HG03097 (cell line): ENCODE data around the gene TAPBPL.

Experiments used
- ATAC-seq: cut with Tn5 transposase; IDR thresholded peaks from one replicate; pipeline ENCODE4 v1.9.1; 2021; ENCODE audit not compliant: unreplicated experiment, low FRiP score

TAPBPL gene

GRCh38 chr12:6435961-6436715, 15.7 kb upstream of the TAPBPL start:
- no peak for ATAC-seq

DNA sequence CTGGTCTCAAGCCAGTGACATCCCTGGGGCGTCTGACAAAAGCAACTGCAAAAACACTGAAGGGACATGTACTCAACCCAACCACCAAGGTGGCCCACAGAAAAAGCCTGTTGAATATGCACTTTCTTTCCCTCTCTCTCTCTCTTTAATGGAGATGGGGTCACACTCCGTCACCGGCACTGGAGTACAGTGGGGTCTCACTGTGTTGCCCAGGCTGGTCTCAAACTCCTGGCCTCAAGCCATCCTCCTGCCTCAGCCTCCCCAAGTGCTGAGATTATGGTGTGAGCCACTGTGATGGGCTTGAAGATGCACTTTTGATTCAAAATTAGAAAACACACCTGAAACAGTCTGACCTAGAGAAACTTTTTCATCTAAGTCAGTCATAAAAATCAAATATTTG, 14.3 kb upstream of the TAPBPL start:
- ATAC-seq = no peak

DNA sequence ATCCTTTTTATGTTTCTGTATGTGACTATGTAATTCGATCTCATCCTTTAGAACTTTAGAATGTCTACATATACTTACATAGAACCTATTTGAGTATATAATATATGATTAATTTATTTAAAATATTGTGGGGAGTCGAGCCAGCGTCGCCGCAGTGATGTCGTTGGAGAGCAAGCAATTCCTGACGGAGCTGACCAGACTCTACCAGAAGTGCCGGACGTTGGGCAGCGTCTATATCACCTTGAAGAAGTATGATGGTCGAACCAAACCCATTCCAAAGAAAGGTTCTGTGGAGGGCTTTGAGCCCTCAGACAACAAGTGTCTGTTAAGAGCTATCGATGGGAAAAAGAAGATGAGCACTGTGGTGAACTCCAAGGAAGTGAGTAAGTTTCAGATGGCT, 13.5 kb upstream of the TAPBPL start:
- ATAC-seq = no peak

DNA sequence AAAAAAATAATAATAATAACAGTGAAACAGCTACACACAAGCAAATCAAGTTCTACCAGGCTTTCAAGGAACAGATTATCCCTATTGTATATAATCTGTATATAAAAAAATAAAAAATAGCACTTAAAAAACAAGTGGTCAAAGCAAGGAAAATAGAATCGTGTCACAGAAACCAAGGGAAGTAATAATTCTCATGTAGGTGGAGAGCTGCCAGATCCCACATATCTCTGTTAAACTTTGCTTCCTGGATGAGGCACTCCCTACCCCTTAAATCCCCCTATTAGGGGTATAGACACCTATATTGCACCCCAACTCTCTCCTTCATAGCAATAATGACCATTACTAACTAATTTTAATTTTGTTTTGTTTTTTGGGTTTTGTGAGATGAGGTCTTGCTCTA, 11.5 kb upstream of the TAPBPL start:
- no peak for ATAC-seq

DNA sequence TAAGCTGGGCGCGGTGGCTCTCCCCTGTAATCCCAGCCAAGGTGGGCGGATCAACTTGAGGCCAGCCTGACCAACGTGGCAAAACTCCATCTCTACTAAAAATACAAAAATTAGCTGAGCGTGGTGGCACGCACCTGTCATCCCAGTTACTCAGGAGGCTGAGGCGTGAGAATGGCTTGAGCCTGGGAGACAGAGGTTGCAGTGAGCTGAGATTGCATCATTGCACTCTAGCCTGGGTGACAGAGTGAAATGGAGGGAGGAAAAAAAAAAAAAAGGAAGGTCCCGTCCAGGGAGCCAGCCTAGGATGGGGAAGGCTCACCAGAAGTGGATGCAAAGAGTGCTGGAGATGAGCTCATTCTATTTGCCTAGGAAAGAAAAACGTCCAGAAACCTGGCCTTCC, 9.0 kb upstream of the TAPBPL start:
- ATAC-seq = no peak

DNA sequence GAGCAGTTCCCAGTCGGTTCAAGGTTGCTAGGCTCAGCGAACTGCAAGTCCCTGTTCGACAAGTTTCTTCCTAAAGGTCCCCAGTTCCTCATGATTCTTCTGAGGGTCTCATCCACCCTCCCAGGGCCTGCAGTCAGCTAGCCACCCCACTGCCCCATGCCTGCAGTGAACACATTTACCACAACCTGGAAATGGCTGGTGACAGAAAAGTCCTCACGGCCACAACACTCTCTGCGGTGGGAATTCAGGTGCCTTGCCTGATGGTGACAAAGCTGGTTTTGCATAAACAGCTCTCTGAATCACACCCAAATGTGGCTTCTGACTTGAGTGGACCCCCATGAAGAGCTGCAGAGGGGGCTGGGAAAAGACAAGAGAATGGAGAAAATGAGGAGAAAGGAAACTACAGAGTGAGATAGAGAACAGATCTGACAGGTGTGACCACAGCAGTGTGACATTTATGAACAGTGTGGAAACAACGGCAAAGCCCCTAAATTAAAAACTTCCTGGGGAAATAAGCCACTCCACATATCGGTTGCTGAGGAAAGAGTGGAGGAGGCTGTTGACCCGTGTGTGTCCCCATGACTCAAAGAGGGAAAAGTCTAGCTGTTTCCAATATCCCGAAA, 8.4 kb upstream of the TAPBPL start:
- no peak for ATAC-seq

GRCh38 chr12:6444031-6444430, 7.8 kb upstream of the TAPBPL start:
- ATAC-seq = no peak

DNA sequence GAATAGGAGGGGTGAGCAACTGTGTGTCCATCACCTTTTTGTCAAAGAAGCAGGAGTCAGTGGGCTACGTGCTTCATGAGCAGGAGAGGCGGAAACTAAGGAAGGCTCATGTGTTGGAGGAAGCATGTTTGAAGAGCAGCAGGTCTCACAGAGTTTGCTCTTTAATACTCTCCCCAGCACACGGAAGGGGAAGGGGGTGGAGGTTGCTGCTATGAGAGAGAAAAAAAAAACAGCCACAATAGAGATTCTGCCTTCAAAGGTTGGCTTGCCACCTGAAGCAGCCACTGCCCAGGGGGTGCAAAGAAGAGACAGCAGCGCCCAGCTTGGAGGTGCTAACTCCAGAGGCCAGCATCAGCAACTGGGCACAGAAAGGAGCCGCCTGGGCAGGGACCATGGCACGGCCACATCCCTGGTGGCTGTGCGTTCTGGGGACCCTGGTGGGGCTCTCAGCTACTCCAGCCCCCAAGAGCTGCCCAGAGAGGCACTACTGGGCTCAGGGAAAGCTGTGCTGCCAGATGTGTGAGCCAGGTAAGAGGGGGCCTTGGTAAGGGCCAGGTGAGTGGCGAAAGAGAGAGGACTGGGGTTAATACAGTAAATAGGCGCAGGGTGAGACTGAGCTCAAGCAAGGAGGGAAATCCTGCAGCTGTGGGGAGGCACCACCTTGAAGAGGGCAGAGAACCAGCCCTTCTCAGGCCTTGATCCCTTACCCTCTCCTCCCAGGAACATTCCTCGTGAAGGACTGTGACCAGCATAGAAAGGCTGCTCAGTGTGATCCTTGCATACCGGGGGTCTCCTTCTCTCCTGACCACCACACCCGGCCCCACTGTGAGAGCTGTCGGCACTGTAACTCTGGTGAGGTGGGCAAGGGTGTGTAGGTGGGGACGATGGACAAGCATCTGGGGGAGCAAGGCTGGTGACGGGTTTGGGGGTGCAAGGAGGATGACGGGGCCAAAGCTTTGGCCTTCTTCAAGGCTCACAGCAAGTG, 6.8 kb upstream of the TAPBPL start, which contains the start of gene CD27:
TSS of gene CD27 (plus strand) at position 252 of the 985 bp plus-strand sequence. CDS start at position 393, 141 bp downstream.
- no peak for ATAC-seq

- ATAC-seq = no peak
Measured at GRCh38 chr12:6450091-6450868, 1.6 kb upstream of the TAPBPL start.

DNA sequence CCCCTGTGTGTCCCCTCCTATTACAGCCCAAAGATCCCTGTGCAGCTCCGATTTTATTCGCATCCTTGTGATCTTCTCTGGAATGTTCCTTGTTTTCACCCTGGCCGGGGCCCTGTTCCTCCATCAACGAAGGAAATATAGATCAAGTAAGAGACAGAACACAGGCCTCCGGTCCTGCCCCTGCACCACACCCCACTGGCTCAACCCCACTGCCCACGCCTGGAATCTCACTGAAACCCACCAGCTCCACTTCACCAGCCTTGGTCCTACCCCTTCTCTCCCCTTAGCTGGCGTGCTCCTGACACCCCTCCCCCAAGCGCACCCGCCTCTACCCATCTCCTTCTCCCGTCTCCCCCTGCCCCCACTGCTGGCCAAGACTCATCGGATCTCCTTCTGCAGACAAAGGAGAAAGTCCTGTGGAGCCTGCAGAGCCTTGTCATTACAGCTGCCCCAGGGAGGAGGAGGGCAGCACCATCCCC, 934 bp upstream of the TAPBPL start:
- no peak for ATAC-seq

DNA sequence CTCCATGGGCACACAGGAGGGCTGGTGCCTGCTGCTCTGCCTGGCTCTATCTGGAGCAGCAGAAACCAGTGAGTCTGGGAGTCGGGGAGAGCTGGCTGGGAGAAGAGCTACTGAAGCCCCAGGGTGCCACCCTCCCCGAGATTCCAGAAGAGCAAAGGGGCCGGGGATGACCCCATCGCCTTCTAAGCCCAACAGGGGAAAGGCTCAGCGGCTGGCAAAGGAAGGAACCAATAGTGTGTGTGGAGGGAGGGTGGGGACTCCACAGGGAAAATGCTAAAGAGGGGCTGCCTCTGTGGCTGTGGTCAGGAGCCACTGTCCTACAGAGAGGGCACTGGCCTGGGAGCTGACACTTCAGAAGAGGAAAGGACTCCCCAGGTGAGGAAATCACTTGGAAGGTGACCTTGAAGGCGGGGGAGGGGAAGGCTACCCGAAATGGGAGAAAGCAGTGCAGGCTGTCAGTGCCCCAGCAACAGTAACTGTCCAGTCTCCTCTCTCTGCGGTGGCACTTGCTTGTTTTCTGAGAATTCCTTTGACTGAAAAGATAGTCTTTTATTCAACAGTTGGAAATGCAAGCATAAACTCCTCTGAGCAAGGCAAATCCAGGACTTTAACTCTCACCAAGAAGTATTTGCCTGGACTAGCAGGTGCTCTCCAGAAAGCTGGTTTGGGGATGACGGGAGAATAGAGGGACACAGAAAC, 552 bp downstream of the TAPBPL start:
- no peak for ATAC-seq

DNA sequence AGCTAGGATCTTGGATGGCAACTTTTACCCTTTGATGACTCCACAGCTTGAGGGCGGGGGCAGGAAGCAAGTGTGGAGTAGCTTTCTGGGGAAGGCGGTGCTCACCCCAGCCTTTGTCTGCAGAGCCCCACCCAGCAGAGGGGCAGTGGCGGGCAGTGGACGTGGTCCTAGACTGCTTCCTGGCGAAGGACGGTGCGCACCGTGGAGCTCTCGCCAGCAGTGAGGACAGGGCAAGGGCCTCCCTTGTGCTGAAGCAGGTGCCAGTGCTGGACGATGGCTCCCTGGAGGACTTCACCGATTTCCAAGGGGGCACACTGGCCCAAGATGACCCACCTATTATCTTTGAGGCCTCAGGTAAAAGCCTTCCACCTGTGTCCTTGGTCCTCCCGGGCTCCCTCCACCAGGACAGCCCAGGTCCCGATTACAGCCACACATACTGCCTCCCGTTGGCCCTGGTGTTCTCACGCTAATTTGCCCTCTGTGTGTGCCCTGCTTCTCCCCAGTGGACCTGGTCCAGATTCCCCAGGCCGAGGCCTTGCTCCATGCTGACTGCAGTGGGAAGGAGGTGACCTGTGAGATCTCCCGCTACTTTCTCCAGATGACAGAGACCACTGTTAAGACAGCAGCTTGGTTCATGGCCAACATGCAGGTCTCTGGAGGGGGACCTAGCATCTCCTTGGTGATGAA, 1.2 kb downstream of the TAPBPL start:
- ATAC-seq = no peak

GRCh38 chr12:6457220-6457945, 5.5 kb downstream of the TAPBPL start:
- no peak for ATAC-seq

DNA sequence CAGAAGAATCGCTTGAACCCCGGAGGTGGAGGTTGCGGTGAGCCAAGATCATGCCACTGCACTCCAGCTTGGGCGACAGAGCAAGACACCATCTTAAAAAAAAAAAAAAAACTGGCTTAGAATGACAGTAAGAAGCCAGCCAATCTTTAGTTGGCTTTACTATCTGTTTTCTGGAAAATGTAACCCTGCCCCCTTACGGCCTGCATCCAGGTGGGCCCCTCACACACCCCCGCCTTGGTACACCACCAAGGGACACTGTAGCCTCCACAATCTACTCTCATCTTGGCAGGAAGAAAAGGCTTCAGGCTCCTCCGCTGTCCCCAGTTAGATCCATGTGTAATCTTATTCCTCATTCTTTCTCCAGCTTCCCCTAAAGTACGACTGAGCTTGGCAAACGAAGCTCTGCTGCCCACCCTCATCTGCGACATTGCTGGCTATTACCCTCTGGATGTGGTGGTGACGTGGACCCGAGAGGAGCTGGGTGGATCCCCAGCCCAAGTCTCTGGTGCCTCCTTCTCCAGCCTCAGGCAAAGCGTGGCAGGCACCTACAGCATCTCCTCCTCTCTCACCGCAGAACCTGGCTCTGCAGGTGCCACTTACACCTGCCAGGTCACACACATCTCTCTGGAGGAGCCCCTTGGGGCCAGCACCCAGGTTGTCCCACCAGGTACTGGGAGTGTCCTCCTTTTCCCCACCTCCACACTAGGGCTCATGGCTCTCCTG, 6.6 kb downstream of the TAPBPL start:
- no peak for ATAC-seq

GRCh38 chr12:6459004-6459337, 7.1 kb downstream of the TAPBPL start:
- no peak for ATAC-seq

GRCh38 chr12:6460751-6461371, 9.0 kb downstream of the TAPBPL start:
- no peak for ATAC-seq
